Measurements from ENCODE around the gene DCST1.

DNA sequence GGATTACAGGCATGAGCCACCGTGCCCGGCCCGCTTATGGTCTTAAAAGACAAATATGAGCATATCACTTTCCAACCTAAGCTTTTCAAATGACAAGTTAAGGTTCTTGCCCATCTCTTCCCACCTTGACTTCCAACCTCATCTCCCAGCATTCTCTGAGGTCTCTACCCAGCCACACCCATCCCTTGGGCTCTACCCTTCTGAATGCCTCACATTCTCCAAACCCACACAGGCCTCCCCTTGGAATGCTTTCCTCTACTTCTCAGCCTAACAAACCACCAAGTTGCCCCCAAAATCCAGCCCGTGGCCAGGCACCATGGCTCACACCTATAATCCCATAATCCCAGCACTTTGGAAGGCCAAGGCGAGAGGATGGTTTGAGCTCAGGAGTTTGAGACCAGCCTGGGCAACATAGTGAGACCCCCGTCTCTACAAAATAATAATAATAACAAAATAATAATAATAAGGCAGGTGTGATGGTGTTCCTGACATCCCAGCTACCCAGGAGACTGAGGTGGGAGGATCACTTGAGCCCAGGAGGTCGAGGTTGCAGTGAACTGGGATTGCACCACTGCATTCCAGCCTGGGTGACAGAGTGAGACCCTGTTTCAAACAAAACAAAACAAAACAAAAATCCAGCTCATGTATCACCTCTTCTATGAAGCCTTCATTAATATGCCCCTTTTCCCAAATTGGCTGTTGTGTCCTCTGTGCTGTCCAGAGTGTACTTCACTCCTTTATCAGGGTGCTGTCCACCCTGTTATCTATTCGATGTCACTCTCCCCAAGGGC, 11.3 kb upstream of the DCST1 start:
- TF ChIP-seq POLR2A (IDR thresholded peaks at IDR 0.05; ENCODE audit: low read length) (no peak), GATA1 (IDR thresholded peaks at IDR 0.05; ENCODE audit: low read depth, low read length) (no peak)

Measured in erythroblast (primary cell).